ENCODE measurements around the gene RDH11.

- no peak for TF ChIP-seq CTCF (IDR thresholded peaks at IDR 0.05 in 2 of 3, conservative IDR thresholded peaks at IDR 0.05 in 1 of 3; ENCODE audit: borderline replicate concordance in 1 of 3, insufficient read depth in 1 of 3, low read depth in 2 of 3, low read length in 2 of 3)
- TF ChIP-seq EZH2 (IDR thresholded peaks at IDR 0.05): no peak
- TF ChIP-seq REST (IDR thresholded peaks at IDR 0.05; ENCODE audit: low read depth): no peak
- no peak for TF ChIP-seq SP1 (IDR thresholded peaks at IDR 0.05; ENCODE audit: low read depth)
- no peak for TF ChIP-seq RAD21 (IDR thresholded peaks at IDR 0.05; ENCODE audit: low read depth)
- TF ChIP-seq POLR2A (IDR thresholded peaks at IDR 0.05; ENCODE audit: borderline replicate concordance, extremely low read depth, insufficient read depth, insufficient read length): no peak
- no peak for TF ChIP-seq SRF (IDR thresholded peaks at IDR 0.05; ENCODE audit: low read depth)
- no peak for TF ChIP-seq JUND (IDR thresholded peaks at IDR 0.05)
- TF ChIP-seq CBX3 (IDR thresholded peaks at IDR 0.05; ENCODE audit: low read depth): no peak
- no peak for TF ChIP-seq MAX (IDR thresholded peaks at IDR 0.05)
- TF ChIP-seq CEBPB (IDR thresholded peaks at IDR 0.05; ENCODE audit: low read depth): no peak
These were observed 31.8 kb upstream of the RDH11 start for GRCh38 chr14:67727361-67727760.
